ENCODE measurements around the gene TMEM129. TPM values are rescaled to one million over a fixed set of nuclear protein-coding genes. Genes with fewer than 3 reads are reported as not detected.

Gene TMEM129
- total and polyA plus RNA-seq, 2 donors (not counting 1 experiment from before 2014, with no cell fraction given): 15.0 to 39.6 TPM

DNA sequence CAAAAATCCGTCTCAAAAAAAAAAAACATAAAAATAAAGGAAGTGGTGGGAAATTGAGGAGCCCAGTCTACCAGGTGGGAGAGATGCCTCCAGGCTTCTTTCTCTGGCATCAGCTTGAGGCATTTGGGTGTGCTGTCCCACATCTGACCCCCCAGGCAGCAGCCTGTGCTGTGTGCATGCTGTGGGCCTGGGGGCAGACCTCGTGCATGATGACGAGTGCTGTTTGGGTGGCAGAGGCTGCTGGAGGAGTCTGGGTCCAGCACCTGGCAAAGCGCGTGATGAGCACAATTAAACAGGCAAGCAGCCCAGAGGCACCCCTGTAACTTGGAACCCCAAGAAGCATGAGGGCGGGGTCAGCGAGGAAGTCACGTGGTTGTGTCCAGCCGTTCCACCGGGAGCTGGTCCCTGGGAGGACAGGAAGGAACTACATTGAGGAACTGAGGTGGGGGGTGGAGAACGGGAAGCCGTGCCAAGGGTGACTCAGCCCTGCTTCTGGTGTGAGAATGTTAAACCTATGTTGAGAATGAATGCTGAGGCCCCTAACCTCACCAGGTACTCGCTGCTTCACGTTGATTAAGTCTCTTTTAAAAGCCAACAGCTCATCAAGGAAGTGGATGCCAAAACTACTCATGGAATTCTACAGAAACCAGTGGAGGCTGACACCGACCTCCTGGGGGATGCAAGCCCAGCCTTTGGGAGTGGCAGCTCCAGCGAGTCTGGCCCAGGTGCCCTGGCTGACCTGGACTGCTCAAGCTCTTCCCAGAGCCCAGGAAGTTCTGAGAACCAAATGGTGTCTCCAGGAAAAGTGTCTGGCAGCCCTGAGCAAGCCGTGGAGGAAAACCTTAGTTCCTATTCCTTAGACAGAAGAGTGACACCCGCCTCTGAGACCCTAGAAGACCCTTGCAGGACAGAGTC lies 6.3 kb upstream of the TMEM129 start:
- peaks cover 68% of the 10 kb centered on the region for H3K79me2 ChIP-seq (ENCODE audit: control insufficient read depth, insufficient read depth, low read length)
- H2AFZ ChIP-seq (ENCODE audit: low read length): no peak overlapping the region
- peaks cover 34% of the 10 kb centered on the region for H3K36me3 ChIP-seq (ENCODE audit: control insufficient read depth, insufficient read depth, low read length)
- no peaks in the 10 kb centered on the region for H3K9me3 ChIP-seq (ENCODE audit: control insufficient read depth, insufficient read depth, low read depth, low read length)
- H3K4me3 ChIP-seq (replicated peaks in 1 of 4; ENCODE audit: control extremely low read depth in 1 of 4, insufficient read depth in 1 of 4, low read depth in 3 of 4, low read length in 4 of 4): no peak overlapping the region
- no peaks in the 10 kb centered on the region for H3K27me3 ChIP-seq (ENCODE audit: control insufficient read depth, insufficient read depth, low read length)
- H4K20me1 ChIP-seq (ENCODE audit: control insufficient read depth, extremely low read depth, insufficient read depth, low read length): no peaks in the 10 kb centered on the region
- no peak overlapping the region for H3K9ac ChIP-seq (ENCODE audit: insufficient read depth, low read length)
- H3K4me1 ChIP-seq (ENCODE audit: control insufficient read depth, extremely low read depth, insufficient read depth, low read length): peaks cover 13% of the 10 kb centered on the region
- H3K4me2 ChIP-seq (ENCODE audit: extremely low read depth, insufficient read depth, low read length): no peak overlapping the region
- H3K27ac ChIP-seq (ENCODE audit: insufficient read depth, low read length): no peak overlapping the region
- TF ChIP-seq, protein P1, sequence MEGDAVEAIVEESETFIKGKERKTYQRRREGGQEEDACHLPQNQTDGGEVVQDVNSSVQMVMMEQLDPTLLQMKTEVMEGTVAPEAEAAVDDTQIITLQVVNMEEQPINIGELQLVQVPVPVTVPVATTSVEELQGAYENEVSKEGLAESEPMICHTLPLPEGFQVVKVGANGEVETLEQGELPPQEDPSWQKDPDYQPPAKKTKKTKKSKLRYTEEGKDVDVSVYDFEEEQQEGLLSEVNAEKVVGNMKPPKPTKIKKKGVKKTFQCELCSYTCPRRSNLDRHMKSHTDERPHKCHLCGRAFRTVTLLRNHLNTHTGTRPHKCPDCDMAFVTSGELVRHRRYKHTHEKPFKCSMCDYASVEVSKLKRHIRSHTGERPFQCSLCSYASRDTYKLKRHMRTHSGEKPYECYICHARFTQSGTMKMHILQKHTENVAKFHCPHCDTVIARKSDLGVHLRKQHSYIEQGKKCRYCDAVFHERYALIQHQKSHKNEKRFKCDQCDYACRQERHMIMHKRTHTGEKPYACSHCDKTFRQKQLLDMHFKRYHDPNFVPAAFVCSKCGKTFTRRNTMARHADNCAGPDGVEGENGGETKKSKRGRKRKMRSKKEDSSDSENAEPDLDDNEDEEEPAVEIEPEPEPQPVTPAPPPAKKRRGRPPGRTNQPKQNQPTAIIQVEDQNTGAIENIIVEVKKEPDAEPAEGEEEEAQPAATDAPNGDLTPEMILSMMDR (conservative IDR thresholded peaks at IDR 0.05 in 1 of 2, IDR thresholded peaks at IDR 0.05 in 1 of 2; ENCODE audit: low read depth in 1 of 2, low read length in 2 of 2): no peak
- no peak for TF ChIP-seq EZH2 (IDR thresholded peaks at IDR 0.05; ENCODE audit: low read length, missing control alignments)
- DNase-seq (ENCODE audit: low read depth in 2 of 2): peak; percentile 64 to 88

- Histone ChIP-seq H2AFZ (ENCODE audit: low read length) (no peak overlapping the region), H3K4me3 (replicated peaks in 1 of 4; ENCODE audit: control extremely low read depth in 1 of 4, insufficient read depth in 1 of 4, low read depth in 3 of 4, low read length in 4 of 4) (no peak overlapping the region), H3K36me3 (ENCODE audit: control insufficient read depth, insufficient read depth, low read length) (peaks cover 33% of the 10 kb centered on the region), H3K9ac (ENCODE audit: insufficient read depth, low read length) (no peak overlapping the region), H3K27me3 (ENCODE audit: control insufficient read depth, insufficient read depth, low read length) (no peaks in the 10 kb centered on the region), H3K4me1 (ENCODE audit: control insufficient read depth, extremely low read depth, insufficient read depth, low read length) (peaks cover 16% of the 10 kb centered on the region), H3K4me2 (ENCODE audit: extremely low read depth, insufficient read depth, low read length) (no peak overlapping the region), H4K20me1 (ENCODE audit: control insufficient read depth, extremely low read depth, insufficient read depth, low read length) (no peaks in the 10 kb centered on the region), H3K27ac (ENCODE audit: insufficient read depth, low read length) (no peak overlapping the region), H3K79me2 (ENCODE audit: control insufficient read depth, insufficient read depth, low read length) (peaks cover 75% of the 10 kb centered on the region), H3K9me3 (ENCODE audit: control insufficient read depth, insufficient read depth, low read depth, low read length) (no peaks in the 10 kb centered on the region)
- TF ChIP-seq EZH2 (IDR thresholded peaks at IDR 0.05; ENCODE audit: low read length, missing control alignments): no peak
- TF ChIP-seq, protein P1 (conservative IDR thresholded peaks at IDR 0.05 in 1 of 2, IDR thresholded peaks at IDR 0.05 in 1 of 2; ENCODE audit: low read depth in 1 of 2, low read length in 2 of 2): peak; percentile 96 to 99
- peak; percentile 61 to 83 for DNase-seq (ENCODE audit: low read depth in 2 of 2)
These were observed 5.2 kb upstream of the TMEM129 start for GRCh38 chr4:1726146-1726934.

DNA sequence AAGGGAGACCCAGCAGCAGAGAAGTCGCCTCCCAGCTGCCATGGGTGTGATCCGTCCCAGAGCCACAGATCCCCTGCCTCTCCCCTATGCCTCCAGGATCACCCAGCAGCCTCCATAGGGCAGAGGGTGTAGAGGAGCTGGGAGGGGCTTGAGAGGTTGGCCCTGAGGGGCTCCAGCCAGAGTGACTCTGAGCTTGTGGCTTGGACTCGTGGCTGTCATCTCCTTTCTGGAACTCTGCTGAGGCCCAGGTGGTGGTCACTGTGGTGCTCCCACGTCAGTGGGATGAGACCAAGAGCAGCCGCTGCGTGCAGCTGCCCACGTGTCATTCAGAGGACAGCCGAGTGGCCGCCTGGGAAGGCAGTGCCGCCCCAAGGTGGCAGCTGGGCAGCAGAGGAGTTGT lies 4.4 kb upstream of the TMEM129 start:
- peaks cover 72% of the 10 kb centered on the region for H3K79me2 ChIP-seq (ENCODE audit: control insufficient read depth, insufficient read depth, low read length)
- no peaks in the 10 kb centered on the region for H4K20me1 ChIP-seq (ENCODE audit: control insufficient read depth, extremely low read depth, insufficient read depth, low read length)
- no peak overlapping the region for H3K9ac ChIP-seq (ENCODE audit: insufficient read depth, low read length)
- H3K36me3 ChIP-seq (ENCODE audit: control insufficient read depth, insufficient read depth, low read length): peaks cover 25% of the 10 kb centered on the region
- H3K4me1 ChIP-seq (ENCODE audit: control insufficient read depth, extremely low read depth, insufficient read depth, low read length): peaks cover 16% of the 10 kb centered on the region
- H3K9me3 ChIP-seq (ENCODE audit: control insufficient read depth, insufficient read depth, low read depth, low read length): no peaks in the 10 kb centered on the region
- H3K4me3 ChIP-seq (replicated peaks in 1 of 4; ENCODE audit: control extremely low read depth in 1 of 4, insufficient read depth in 1 of 4, low read depth in 3 of 4, low read length in 4 of 4): no peak overlapping the region
- no peak overlapping the region for H2AFZ ChIP-seq (ENCODE audit: low read length)
- H3K27me3 ChIP-seq (ENCODE audit: control insufficient read depth, insufficient read depth, low read length): no peaks in the 10 kb centered on the region
- no peak for DNase-seq (ENCODE audit: low read depth in 2 of 2)
- no peak overlapping the region for H3K27ac ChIP-seq (ENCODE audit: insufficient read depth, low read length)
- TF ChIP-seq, protein P1 (conservative IDR thresholded peaks at IDR 0.05 in 1 of 2, IDR thresholded peaks at IDR 0.05 in 1 of 2; ENCODE audit: low read depth in 1 of 2, low read length in 2 of 2): no peak
- TF ChIP-seq EZH2 (IDR thresholded peaks at IDR 0.05; ENCODE audit: low read length, missing control alignments): no peak
- H3K4me2 ChIP-seq (ENCODE audit: extremely low read depth, insufficient read depth, low read length): no peak overlapping the region
